ENCODE measurements around the gene NAPB.

- TF ChIP-seq CTCF (IDR thresholded peaks at IDR 0.05; ENCODE audit: low read depth, low read length) (no peak), POLR2A (IDR thresholded peaks at IDR 0.05; ENCODE audit: extremely low read depth, insufficient read length) (no peak), MAX (IDR thresholded peaks at IDR 0.05; ENCODE audit: low read depth, low read length) (no peak), MYC (IDR thresholded peaks at IDR 0.05; ENCODE audit: low read depth, low read length) (no peak)
These were observed 3.4 kb downstream of the NAPB start for GRCh38 chr20:23417861-23418260.
